Liver (tissue), 9 donors: ENCODE results near the gene KDM3A. TPM values are rescaled to one million over a fixed set of nuclear protein-coding genes. Genes with fewer than 3 reads are reported as not detected.
A peak's percentile ranks its signal among the peaks of the same experiment; 100 is the strongest.
"Not testable (repeated sequence)": the region's sequence is repeated elsewhere in the genome, so short reads cannot be mapped to it uniquely, and the experiment has no call there.

ENCODE experiments used
- DNase-seq: peaks from one replicate; pipeline ENCODE4 v3.0.0-alpha.2; 2017; ENCODE audit warnings: low spot score
- H3K27ac ChIP-seq, 2 donors: one replicate each; pipeline ENCODE4 v1.7.0; 2013; ENCODE audit warnings: inconsistent platforms in 2 of 2, low read length in 2 of 2, control low read depth in 1 of 2, low read depth in 1 of 2, mild to moderate bottlenecking in 1 of 2
- H3K27me3 ChIP-seq, 4 donors: one replicate each; pipeline versions ENCODE4 v1.6.1 to v1.7.0; 2013; ENCODE audit warnings: low read length in 3 of 4, inconsistent platforms in 1 of 4, mild to moderate bottlenecking in 1 of 4, moderate library complexity in 1 of 4; ENCODE audit not compliant: control insufficient read depth in 4 of 4, insufficient read depth in 4 of 4
- H3K36me3 ChIP-seq, 4 donors: one replicate each; pipeline versions ENCODE4 v1.6.1 to v1.7.0; 2013; ENCODE audit warnings: low read length in 3 of 4, mild to moderate bottlenecking in 3 of 4, low read depth in 1 of 4, moderate library complexity in 1 of 4; ENCODE audit not compliant: control insufficient read depth in 4 of 4, insufficient read depth in 3 of 4
- H3K4me1 ChIP-seq, 4 donors: one replicate each; pipeline versions ENCODE4 v1.6.1 to v1.7.0; 2013; ENCODE audit warnings: low read length in 3 of 4, mild to moderate bottlenecking in 3 of 4, moderate library complexity in 1 of 4; ENCODE audit not compliant: control insufficient read depth in 4 of 4, insufficient read depth in 4 of 4
- H3K4me3 ChIP-seq, 3 donors: one replicate each; pipeline versions ENCODE4 v1.6.1 to v1.7.0; 2013; ENCODE audit warnings: low read length in 3 of 3, control low read depth in 1 of 3, low read depth in 1 of 3, mild to moderate bottlenecking in 1 of 3
- H3K9ac ChIP-seq, 2 donors: one replicate each; pipeline ENCODE4 v1.7.0; 2013; ENCODE audit warnings: low read length in 2 of 2, mild to moderate bottlenecking in 2 of 2, moderate library complexity in 2 of 2, control low read depth in 1 of 2, low read depth in 1 of 2
- H3K9me3 ChIP-seq, 4 donors: one replicate each; pipeline versions ENCODE4 v1.6.1 to v1.7.0; 2013; ENCODE audit warnings: low read length in 3 of 4; ENCODE audit not compliant: control insufficient read depth in 4 of 4
- EGR1 ChIP-seq, 2 donors: IDR thresholded peaks; 2 replicates each; pipeline ENCODE4 v1.6.1; 2016 to 2018; ENCODE audit warnings: antibody characterized with exemption in 2 of 2, low read depth in 2 of 2
- FOXA1 ChIP-seq: IDR thresholded peaks from 2 replicates; pipeline ENCODE4 v1.6.1; 2016; ENCODE audit warnings: antibody characterized with exemption
- FOXA2 ChIP-seq: IDR thresholded peaks from 2 replicates; pipeline ENCODE4 v1.6.1; 2016; ENCODE audit warnings: antibody characterized with exemption
- HNF4A ChIP-seq, 2 donors: conservative IDR thresholded peaks; 2 replicates each; pipeline ENCODE4 v1.6.1; 2016; ENCODE audit warnings: antibody characterized with exemption in 2 of 2, mild to moderate bottlenecking in 2 of 2
- HNF4G ChIP-seq: IDR thresholded peaks from 2 replicates; pipeline ENCODE4 v1.6.1; 2016; ENCODE audit warnings: antibody characterized with exemption
- JUND ChIP-seq, 2 donors: IDR thresholded peaks; 2 replicates each; pipeline ENCODE4 v1.6.1; 2016; ENCODE audit warnings: antibody characterized with exemption in 2 of 2
- NR2F2 ChIP-seq: IDR thresholded peaks from 2 replicates; pipeline ENCODE4 v1.6.1; 2016; ENCODE audit warnings: antibody characterized with exemption
- RAD21 ChIP-seq, 2 donors: IDR thresholded peaks; 2 replicates each; pipeline ENCODE4 v1.6.1; 2016; ENCODE audit warnings: antibody characterized with exemption in 2 of 2, mild to moderate bottlenecking in 2 of 2
- RXRA ChIP-seq, 2 donors: IDR thresholded peaks; 2 replicates each; pipeline ENCODE4 v1.6.1; 2017 to 2018; ENCODE audit warnings: antibody characterized with exemption in 2 of 2, mild to moderate bottlenecking in 1 of 2
- SP1 ChIP-seq: IDR thresholded peaks from 2 replicates; pipeline ENCODE4 v1.6.1; 2018; ENCODE audit warnings: antibody characterized with exemption, mild to moderate bottlenecking
- TAF1 ChIP-seq: conservative IDR thresholded peaks from 2 replicates; pipeline ENCODE4 v1.6.1; 2016; ENCODE audit warnings: antibody characterized with exemption, mild to moderate bottlenecking
- YY1 ChIP-seq: IDR thresholded peaks from 2 replicates; pipeline ENCODE4 v1.6.1; 2016; ENCODE audit warnings: antibody characterized with exemption, mild to moderate bottlenecking
- WGBS: extraction: QIAGEN DNeasy Blood & Tissue Kit; methylation state at CpG from one replicate; pipeline ENCODE4 v1.1.7; 2013; 5-methylcytosine and 5-hydroxymethylcytosine counted together
- polyA plus RNA-seq, 2 donors: library from polyadenylated mRNA; stranded (reverse) in 1 of 2; unstranded in 1 of 2; fragments of 200-250 nt in 1 of 2; fragments of >200 nt in 1 of 2; fragmentation: Nextera tagmentation in 1 of 2; extraction: Ambion mirVana in 1 of 2; gene quantifications; one replicate each; pipeline versions ENCODE4 v1.2.1 to v1.2.3, GENCODE V29; 2013 to 2015
- total RNA-seq, 2 donors: library from RNA; depleted of rRNA; stranded (reverse); fragments of >200 nt; gene quantifications; one replicate each; pipeline ENCODE4 v1.2.3, GENCODE V29; 2014
- TF ChIP-seq, protein P1 (sequence below): IDR thresholded peaks from 2 replicates; pipeline ENCODE4 v1.6.1; 2016; ENCODE audit warnings: antibody characterized with exemption
- donor health status: healthy.
- donor health status: healthy.
- donor health status: healthy.
- donor health status: healthy.
- donor health status: healthy.

KDM3A gene
- total and polyA plus RNA-seq, 4 donors = 3.9 to 19.8 (median 8.3) TPM

DNA sequence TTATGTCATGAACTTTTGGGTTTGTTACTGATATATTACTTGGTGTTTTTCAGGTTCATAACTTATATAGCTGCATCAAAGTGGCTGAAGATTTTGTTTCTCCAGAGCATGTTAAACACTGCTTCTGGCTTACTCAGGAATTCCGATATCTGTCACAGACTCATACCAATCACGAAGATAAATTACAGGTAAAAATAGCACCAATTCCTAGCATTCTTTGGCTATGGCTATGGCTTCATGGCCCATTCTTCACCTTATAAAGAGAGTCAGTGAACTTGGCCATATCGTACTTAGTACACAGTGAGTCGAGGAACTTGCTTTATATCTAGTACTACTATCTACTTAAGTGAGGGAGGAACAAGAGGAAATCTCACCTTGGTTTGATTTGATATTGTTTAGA lies 49.9 kb downstream of the KDM3A start:
- H3K36me3 ChIP-seq = peaks cover 5 to 65% (median 39%) of the 10 kb centered on the region in 4 donors
- H3K4me3 ChIP-seq = no peak overlapping the region
- WGBS = 91% methylated on average over 4 of the region's 4 CpGs
- DNase-seq = no peak
- H3K27me3 ChIP-seq = no peaks in the 10 kb centered on the region
- TF ChIP-seq SP1 (no peak), JUND (IDR thresholded peaks at IDR 0.05) (no peak)
- no peaks in the 10 kb centered on the region for H3K9me3 ChIP-seq
- peaks cover 0 to 8% (median 7%) of the 10 kb centered on the region in 4 donors for H3K4me1 ChIP-seq
- H3K27ac ChIP-seq = no peak overlapping the region
- H3K9ac ChIP-seq = no peak overlapping the region

DNA sequence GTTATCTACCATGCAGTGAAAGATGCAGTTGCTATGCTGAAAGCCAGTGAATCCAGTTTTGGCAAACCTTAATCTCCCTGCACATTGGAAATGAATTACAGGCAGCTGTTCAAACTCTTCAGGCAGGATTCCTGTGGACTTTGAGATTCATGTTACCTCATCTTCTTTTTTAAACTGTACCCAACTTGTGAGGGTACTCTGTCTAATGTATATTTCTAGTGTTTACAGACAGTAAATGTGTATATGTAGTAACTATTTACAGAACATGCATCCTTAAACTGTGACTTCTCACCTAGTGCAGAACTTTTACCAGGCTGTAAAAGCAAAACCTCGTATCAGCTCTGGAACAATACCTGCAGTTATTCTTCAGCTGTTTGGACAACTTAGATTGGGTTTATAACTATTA lies 50.9 kb downstream of the KDM3A start:
- Histone ChIP-seq H3K4me1 (peaks cover 0 to 8% (median 7%) of the 10 kb centered on the region in 4 donors), H3K27ac (no peak overlapping the region), H3K36me3 (peaks cover 3 to 57% (median 36%) of the 10 kb centered on the region in 4 donors), H3K9me3 (no peaks in the 10 kb centered on the region), H3K9ac (no peak overlapping the region), H3K27me3 (no peaks in the 10 kb centered on the region), H3K4me3 (no peak overlapping the region)
- no peak for DNase-seq
- peak; percentile 8 for TF ChIP-seq SP1
- TF ChIP-seq EGR1 (IDR thresholded peaks at IDR 0.05; ENCODE audit: low read depth in 2 of 2) = no peak
- peak in 1 of 2 donors; percentile 37 for TF ChIP-seq RAD21 (IDR thresholded peaks at IDR 0.05)
- TF ChIP-seq, protein P1, sequence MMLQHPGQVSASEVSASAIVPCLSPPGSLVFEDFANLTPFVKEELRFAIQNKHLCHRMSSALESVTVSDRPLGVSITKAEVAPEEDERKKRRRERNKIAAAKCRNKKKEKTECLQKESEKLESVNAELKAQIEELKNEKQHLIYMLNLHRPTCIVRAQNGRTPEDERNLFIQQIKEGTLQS = no peak
- TF ChIP-seq TAF1 = no peak
- peak; percentile 76 to 85 for TF ChIP-seq HNF4A (conservative IDR thresholded peaks at IDR 0.05)
- TF ChIP-seq HNF4G = peak; percentile 58
- peak in 1 of 2 donors; percentile 5 for TF ChIP-seq RXRA (IDR thresholded peaks at IDR 0.05)
- 74% methylated on average over 1 of the region's 1 CpG for WGBS

DNA sequence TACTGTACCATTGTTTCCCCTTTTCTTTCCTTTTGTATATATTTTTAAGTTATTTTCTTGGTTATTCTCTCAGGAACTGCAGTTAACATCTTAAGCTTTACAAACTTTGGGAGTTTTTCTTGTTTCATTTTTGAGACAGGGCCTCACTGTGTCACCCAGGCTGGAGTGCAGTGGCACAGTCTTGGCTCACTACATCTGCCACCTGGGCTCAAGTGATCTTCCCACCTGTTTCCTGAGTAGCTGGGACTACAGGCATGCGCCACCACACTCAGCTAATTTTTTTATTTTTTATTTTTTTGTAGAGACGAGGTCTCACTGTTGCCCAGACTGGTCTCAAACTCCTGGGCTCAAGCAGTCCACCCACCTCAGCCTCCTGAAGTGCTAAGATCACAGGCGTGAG lies 55.2 kb downstream of the KDM3A start:
- 93% methylated on average over 3 of the region's 3 CpGs for WGBS
- H3K9me3 ChIP-seq, H3K4me3 ChIP-seq, H3K27me3 ChIP-seq, DNase-seq, H3K27ac ChIP-seq, H3K4me1 ChIP-seq, H3K9ac ChIP-seq: not testable (repeated sequence)
- peaks cover 6 to 45% (median 29%) of the 10 kb centered on the region in 4 donors for H3K36me3 ChIP-seq

DNA sequence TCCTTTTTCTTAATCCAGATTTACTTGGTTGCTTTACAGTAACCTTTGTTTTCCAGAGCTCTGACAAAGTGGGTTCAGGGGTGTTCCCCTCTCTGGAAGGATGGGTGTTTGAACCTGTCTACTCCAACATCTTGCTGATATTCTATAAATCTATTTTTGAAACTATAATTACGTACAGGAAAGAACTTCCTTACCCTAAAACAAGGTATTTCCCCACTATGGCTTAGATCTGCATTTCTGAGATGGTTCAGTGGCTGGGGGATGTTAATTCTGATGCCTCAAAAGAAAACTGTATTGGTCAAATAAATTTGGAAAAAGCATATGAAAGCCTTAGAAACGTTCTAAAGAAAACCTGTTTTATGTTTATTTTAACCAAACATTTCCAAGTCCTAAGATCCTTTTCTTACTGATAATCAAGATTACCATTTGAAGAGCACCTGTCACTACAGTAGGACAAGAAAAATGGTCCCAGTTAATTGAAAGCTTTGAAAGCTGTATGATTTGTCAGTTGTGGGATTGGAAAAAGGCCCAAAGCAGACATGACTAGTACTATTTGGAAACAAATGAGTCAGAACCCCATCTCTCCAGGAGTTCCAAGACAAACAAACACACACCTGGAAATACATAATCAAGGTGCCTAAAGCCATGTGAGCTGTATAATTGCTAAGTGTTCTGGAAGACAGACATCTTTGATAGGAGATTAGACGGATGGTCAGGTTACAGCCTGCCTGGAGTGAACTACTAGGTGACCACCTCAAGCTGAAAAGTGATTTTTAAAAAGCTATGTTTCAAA lies 57.5 kb downstream of the KDM3A start:
- H3K36me3 ChIP-seq = peaks cover 7 to 42% (median 30%) of the 10 kb centered on the region in 4 donors
- DNase-seq = no peak
- no peak overlapping the region for H3K9ac ChIP-seq
- H3K27ac ChIP-seq = no peak overlapping the region
- TF ChIP-seq HNF4A (conservative IDR thresholded peaks at IDR 0.05) (no peak), NR2F2 (no peak), HNF4G (no peak), RAD21 (IDR thresholded peaks at IDR 0.05) (no peak), RXRA (IDR thresholded peaks at IDR 0.05) (no peak), FOXA1 (no peak), TAF1 (no peak), FOXA2 (no peak), EGR1 (IDR thresholded peaks at IDR 0.05; ENCODE audit: low read depth in 2 of 2) (no peak), YY1 (no peak)
- H3K4me1 ChIP-seq = no peaks in the 10 kb centered on the region
- H3K27me3 ChIP-seq = no peaks in the 10 kb centered on the region
- 95% methylated on average over 3 of the region's 3 CpGs for WGBS
- H3K4me3 ChIP-seq = no peak overlapping the region
- H3K9me3 ChIP-seq = peaks cover 0 to 3% (median under 1%) of the 10 kb centered on the region in 4 donors
